Brain microvascular endothelial cell (primary cell): ENCODE data around the gene ARHGAP22.
A peak's percentile ranks its signal among the peaks of the same experiment; 100 is the strongest.

Experiments
- DNase-seq: peaks from one replicate; pipeline ENCODE4 v3.0.0-alpha.2; 2020
- H3K27ac ChIP-seq: fragments of 250-450 bp; sonication (Bioruptor Pico); 2 replicates; pipeline ENCODE4 v1.5.1; 2020; ENCODE audit warnings: mild to moderate bottlenecking, moderate library complexity
- H3K27me3 ChIP-seq: fragments of 250-450 bp; sonication (Bioruptor Pico); replicated peaks from 2 replicates; pipeline ENCODE4 v1.5.1; 2020; ENCODE audit warnings: mild to moderate bottlenecking
- H3K36me3 ChIP-seq: fragments of 250-450 bp; sonication (Bioruptor Pico); replicated peaks from 2 replicates; pipeline ENCODE4 v1.5.1; 2020; ENCODE audit warnings: mild to moderate bottlenecking
- H3K4me3 ChIP-seq: 2 replicates; pipeline ENCODE4 v1.5.1; 2011; ENCODE audit warnings: low read depth, mild to moderate bottlenecking, control low read depth, low read length, moderate library complexity
- in situ Hi-C: cut with HindIII; loops from 2 replicates; pipeline ENCODE4 v1.10.0; 2017; ENCODE audit warnings: low sequenced_read_pairs, low pct_ligation_motif_present
- TF ChIP-seq, protein P1 (sequence below): IDR thresholded peaks from 2 replicates; pipeline ENCODE4 v1.5.1; 2011; ENCODE audit warnings: low read depth, mild to moderate bottlenecking, moderate library complexity, low read length, control low read depth, inconsistent platforms; ENCODE audit errors: missing control alignments

The ARHGAP22 gene

DNA sequence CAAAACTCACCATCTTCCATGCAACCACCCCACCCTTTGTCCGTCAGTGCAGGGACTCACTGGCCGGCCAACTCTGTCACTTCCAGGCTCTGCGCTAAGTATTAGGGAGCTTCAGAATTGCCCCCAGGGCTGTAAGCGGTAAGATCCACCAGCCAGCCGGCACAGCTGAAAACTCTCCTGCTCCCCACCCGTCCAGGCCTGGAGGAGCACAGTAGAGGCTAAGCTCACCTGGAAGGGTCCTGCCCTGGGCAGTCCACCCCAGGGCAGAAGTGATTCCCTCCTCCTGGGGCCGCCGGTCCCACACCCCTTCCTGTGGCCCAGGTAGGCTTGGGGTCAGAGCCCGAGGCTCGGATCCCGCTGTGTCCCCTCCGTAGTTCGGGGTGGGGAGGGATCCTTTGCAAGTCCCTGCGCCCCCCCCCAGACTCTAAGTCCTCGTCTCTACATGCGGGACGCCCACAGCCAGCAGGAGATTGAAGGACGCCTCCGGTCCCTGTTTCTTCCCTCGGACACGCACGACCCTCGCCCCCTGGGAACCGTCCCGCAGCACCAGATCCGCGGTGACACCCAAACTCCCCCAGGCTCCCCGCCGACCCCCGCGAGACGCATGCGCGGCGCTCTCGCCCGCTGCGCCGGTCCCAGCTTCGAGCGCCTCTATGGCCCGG, 138.9 kb downstream of the ARHGAP22 start:
- no peak for DNase-seq
- in situ Hi-C loops: no loop called here
- H3K4me3 ChIP-seq: peak overlapping the region; percentile 20
- no peaks in the 10 kb centered on the region for H3K36me3 ChIP-seq
- TF ChIP-seq, protein P1, sequence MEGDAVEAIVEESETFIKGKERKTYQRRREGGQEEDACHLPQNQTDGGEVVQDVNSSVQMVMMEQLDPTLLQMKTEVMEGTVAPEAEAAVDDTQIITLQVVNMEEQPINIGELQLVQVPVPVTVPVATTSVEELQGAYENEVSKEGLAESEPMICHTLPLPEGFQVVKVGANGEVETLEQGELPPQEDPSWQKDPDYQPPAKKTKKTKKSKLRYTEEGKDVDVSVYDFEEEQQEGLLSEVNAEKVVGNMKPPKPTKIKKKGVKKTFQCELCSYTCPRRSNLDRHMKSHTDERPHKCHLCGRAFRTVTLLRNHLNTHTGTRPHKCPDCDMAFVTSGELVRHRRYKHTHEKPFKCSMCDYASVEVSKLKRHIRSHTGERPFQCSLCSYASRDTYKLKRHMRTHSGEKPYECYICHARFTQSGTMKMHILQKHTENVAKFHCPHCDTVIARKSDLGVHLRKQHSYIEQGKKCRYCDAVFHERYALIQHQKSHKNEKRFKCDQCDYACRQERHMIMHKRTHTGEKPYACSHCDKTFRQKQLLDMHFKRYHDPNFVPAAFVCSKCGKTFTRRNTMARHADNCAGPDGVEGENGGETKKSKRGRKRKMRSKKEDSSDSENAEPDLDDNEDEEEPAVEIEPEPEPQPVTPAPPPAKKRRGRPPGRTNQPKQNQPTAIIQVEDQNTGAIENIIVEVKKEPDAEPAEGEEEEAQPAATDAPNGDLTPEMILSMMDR: no peak
- no peaks in the 10 kb centered on the region for H3K27me3 ChIP-seq
- H3K27ac ChIP-seq: no peak overlapping the region

- no peaks in the 10 kb centered on the region for H3K36me3 ChIP-seq
- no peak overlapping the region for H3K27ac ChIP-seq
- H3K4me3 ChIP-seq: no peak overlapping the region
- TF ChIP-seq, protein P1: no peak
- H3K27me3 ChIP-seq: no peaks in the 10 kb centered on the region
- in situ Hi-C loops: no loop called here
- DNase-seq: no peak
These were observed 139.8 kb downstream of the ARHGAP22 start for GRCh38 chr10:48464871-48465736.

DNA sequence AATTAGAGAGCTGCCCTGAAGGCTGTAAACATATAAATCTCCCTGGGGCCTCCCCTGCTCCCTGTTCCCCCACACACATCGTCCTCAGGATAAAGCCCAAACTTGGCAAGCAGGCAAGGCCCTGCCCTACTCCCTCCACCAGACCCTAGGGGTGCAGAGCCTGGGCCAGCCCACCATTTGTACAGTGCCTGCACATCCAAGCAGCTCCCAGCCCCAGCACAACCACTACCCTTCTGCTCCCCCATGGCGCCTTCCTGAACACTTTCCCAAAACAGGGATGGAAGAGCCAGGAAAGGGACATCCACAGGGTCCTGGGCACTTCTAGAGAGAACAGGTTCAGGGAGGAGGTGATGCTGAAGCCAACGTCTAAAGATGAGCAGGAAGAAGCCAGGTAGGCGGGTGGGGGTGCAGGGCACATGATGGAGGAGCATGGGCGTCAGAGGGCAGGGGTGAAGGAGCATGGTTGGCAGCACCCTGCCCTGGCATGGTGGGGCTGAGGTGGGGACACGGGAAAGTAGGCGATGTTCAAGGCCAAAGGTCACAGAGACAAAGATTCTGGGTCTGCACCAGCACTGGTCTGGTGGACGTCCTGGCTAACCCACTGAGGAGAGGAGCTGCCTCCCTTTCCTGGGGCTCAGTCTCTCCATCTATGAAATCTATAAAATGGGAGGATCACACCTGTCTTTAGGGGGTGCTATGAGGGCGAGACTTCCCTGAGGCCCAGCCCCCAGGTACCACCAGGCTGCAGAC, 140.6 kb downstream of the ARHGAP22 start:
- Histone ChIP-seq H3K36me3 (peaks cover 2% of the 10 kb centered on the region), H3K27me3 (no peaks in the 10 kb centered on the region), H3K4me3 (no peak overlapping the region), H3K27ac (no peak overlapping the region)
- in situ Hi-C loops: no loop called here
- TF ChIP-seq, protein P1: no peak
- no peak for DNase-seq

DNA sequence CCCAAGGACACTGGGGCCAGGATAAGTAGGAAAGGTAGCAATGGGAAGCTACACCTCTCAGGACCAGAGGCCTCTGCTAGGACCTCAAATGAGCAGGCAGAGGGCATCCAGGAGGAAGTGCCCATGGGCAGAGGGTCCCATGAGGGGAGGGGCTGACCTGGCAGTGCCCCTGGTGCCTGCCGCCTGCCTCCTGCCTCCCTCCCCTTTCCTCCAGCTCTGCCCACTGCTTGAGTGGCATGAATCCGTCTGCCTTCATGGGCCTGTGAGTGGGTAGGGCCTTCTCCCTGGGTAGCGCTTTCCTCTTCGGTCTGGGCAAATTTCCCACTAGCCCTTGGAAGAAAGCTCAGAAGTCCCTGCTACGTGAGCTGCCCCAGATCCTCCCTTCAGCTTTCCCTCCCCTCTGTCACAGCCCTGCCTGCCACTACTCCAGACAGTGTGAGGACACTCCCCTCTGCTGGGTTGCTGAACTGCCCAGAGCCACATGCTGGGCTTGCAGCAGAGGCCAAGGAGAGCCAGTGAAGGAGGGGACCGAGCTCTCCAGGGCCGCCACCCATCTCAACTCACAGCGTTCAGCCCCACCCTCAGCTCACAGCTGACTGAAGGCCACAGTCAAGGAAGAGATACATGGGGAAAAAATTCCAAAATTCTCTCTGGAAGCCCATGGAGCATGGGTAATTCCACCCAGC, 141.4 kb downstream of the ARHGAP22 start:
- TF ChIP-seq, protein P1: no peak
- DNase-seq: no peak
- Histone ChIP-seq H3K27me3 (no peaks in the 10 kb centered on the region), H3K27ac (no peak overlapping the region), H3K36me3 (peaks cover 2% of the 10 kb centered on the region), H3K4me3 (no peak overlapping the region)
- in situ Hi-C loops: no loop called here

DNA sequence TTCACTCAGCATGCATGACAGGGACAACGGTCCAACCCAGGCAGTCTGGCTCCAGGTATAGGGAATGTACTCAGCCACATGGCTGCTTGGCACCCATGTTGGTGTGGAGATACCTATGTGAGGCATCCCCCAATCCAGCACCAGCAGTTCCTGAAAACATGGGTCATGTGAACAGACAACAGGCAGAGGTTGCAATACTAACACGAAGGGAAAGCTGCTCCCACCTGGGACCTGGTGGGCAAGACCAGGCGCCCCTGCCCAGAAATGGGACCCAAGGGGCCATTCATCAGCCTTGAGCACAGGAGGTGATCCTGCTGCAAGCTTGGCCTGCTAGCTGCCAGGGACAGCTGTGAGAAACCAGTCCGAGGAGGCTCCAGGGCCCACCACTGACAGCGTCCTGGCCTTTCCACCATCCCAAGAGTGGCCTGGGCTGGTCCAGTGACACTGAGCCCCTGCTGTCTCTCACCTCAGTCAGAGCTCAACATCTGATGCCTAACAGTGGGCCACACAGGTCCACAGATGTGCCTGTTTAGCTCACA, 142.3 kb downstream of the ARHGAP22 start:
- DNase-seq: no peak
- peaks cover 2% of the 10 kb centered on the region for H3K36me3 ChIP-seq

More for the DNA sequence above, 142.3 kb downstream of the ARHGAP22 start:
- in situ Hi-C loops: no loop called here
- TF ChIP-seq, protein P1: no peak
- no peak overlapping the region for H3K27ac ChIP-seq
- no peak overlapping the region for H3K4me3 ChIP-seq
- H3K27me3 ChIP-seq: no peaks in the 10 kb centered on the region
